Sigmoid colon (tissue), 7 donors: ENCODE data around the gene MAP3K20. TPM values are rescaled to one million over a fixed set of nuclear protein-coding genes. Genes with fewer than 3 reads are reported as not detected.

Source experiments
- DNase-seq: peaks from one replicate; pipeline ENCODE4 v3.0.0-alpha.2; 2019
- H3K27ac ChIP-seq, 4 donors: fragments of 200-600 bp; sonication (generic); one replicate each; pipeline ENCODE4 v1.5.1; 2016 to 2019; ENCODE audit warnings: mild to moderate bottlenecking in 1 of 4
- H3K27me3 ChIP-seq, 3 donors: fragments of 200-600 bp; sonication (generic); one replicate each; pipeline ENCODE4 v1.5.1; 2019; ENCODE audit warnings: mild to moderate bottlenecking in 1 of 3
- H3K36me3 ChIP-seq, 4 donors: fragments of 200-600 bp; sonication (generic); one replicate each; pipeline ENCODE4 v1.5.1; 2016 to 2019
- H3K4me1 ChIP-seq, 4 donors: fragments of 200-600 bp; sonication (generic); one replicate each; pipeline ENCODE4 v1.5.1; 2017 to 2019
- H3K4me3 ChIP-seq, 4 donors: fragments of 200-600 bp; sonication (generic); one replicate each; pipeline ENCODE4 v1.5.1; 2017 to 2019; ENCODE audit warnings: mild to moderate bottlenecking in 2 of 4, moderate library complexity in 1 of 4
- H3K9me3 ChIP-seq, 4 donors: fragments of 200-600 bp in 3 of 4; sonication (generic) in 3 of 4; one replicate each; pipeline versions ENCODE4 v1.5.1 to v1.6.1; 2013 to 2019
- EP300 ChIP-seq, 4 donors: sonication (generic); formaldehyde crosslinking; IDR thresholded peaks; one replicate each; pipeline ENCODE4 v1.6.1; 2017; ENCODE audit warnings: antibody characterized with exemption in 4 of 4
- POLR2A ChIP-seq, 2 donors: fragments of 450-650 bp; IDR thresholded peaks; one replicate each; pipeline ENCODE4 v1.6.1; 2016; ENCODE audit warnings: antibody characterized with exemption in 2 of 2, mild to moderate bottlenecking in 2 of 2, moderate library complexity in 2 of 2
- POLR2AphosphoS5 ChIP-seq, 4 donors: sonication (generic); formaldehyde crosslinking; IDR thresholded peaks; one replicate each; pipeline ENCODE4 v1.6.1; 2017; ENCODE audit warnings: antibody characterized with exemption in 4 of 4
- WGBS, 2 donors: extraction: QIAGEN DNeasy Blood & Tissue Kit; methylation state at CpG; one replicate each; pipeline ENCODE4 v1.1.7; 2013; 5-methylcytosine and 5-hydroxymethylcytosine counted together
- intact Hi-C: fragments of 100-400 bp; cut with DNase I; formaldehyde crosslinking; loops from one replicate; pipeline ENCODE4 v1.15.1; 2023
- polyA plus RNA-seq, 3 donors: library from polyadenylated mRNA; stranded (reverse); fragments of 200-250 nt; gene quantifications; one replicate each; pipeline ENCODE4 v1.2.3, GENCODE V29; 2013
- total RNA-seq, 4 donors: library from RNA; depleted of rRNA; stranded (reverse); fragments of >200 nt; gene quantifications; one replicate each; pipeline ENCODE4 v1.1.0, GENCODE V29; 2016
- TF ChIP-seq, protein P1 (sequence below), 4 experiments: fragments of 450-650 bp in 3 of 4; fragments of 200-600 bp in 1 of 4; IDR thresholded peaks; one replicate each; pipeline ENCODE4 v1.5.1; 2016 to 2019; ENCODE audit warnings: antibody characterized with exemption in 4 of 4, mild to moderate bottlenecking in 3 of 4, moderate library complexity in 2 of 4
- donor health status: healthy with polysubstance abuse.
- donor health status: Bipolar disorder and iron deficiency.
- donor health status: healthy.

The MAP3K20 gene
- total and polyA plus RNA-seq, 7 donors = 6.2 to 255 (median 189) TPM

DNA sequence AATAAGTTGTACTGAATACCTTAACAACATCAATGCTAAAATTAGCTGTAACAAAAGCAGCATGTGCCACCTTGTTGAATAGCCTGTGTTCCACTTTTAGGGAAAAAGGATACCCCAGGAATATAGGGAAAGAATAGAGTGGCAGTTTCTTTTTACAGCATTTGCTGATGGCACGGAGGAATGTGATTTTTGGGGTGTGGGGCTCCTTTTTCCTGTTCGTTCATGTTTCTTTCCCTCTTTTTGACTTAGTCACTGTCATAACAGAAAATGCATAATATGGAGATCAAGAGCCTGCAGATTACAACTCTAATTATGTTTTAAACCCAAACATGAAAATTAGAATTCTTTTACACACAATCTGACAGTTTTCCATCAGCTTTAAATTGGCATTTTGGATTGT is 60.4 kb downstream of the MAP3K20 start:
- Histone ChIP-seq H3K36me3 (peaks cover 0 to 4% (median 0%) of the 10 kb centered on the region in 4 donors), H3K9me3 (no peaks in the 10 kb centered on the region), H3K27ac (no peak overlapping the region), H3K4me3 (no peak overlapping the region), H3K27me3 (no peaks in the 10 kb centered on the region), H3K4me1 (peaks cover 0 to 59% (median 33%) of the 10 kb centered on the region in 4 donors)
- no peak for TF ChIP-seq POLR2A (IDR thresholded peaks at IDR 0.05)
- TF ChIP-seq, protein P1, sequence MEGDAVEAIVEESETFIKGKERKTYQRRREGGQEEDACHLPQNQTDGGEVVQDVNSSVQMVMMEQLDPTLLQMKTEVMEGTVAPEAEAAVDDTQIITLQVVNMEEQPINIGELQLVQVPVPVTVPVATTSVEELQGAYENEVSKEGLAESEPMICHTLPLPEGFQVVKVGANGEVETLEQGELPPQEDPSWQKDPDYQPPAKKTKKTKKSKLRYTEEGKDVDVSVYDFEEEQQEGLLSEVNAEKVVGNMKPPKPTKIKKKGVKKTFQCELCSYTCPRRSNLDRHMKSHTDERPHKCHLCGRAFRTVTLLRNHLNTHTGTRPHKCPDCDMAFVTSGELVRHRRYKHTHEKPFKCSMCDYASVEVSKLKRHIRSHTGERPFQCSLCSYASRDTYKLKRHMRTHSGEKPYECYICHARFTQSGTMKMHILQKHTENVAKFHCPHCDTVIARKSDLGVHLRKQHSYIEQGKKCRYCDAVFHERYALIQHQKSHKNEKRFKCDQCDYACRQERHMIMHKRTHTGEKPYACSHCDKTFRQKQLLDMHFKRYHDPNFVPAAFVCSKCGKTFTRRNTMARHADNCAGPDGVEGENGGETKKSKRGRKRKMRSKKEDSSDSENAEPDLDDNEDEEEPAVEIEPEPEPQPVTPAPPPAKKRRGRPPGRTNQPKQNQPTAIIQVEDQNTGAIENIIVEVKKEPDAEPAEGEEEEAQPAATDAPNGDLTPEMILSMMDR (IDR thresholded peaks at IDR 0.05) = no peak
- no peak for TF ChIP-seq POLR2AphosphoS5 (IDR thresholded peaks at IDR 0.05)
- TF ChIP-seq EP300 (IDR thresholded peaks at IDR 0.05) = no peak
- 69 to 88% methylated on average over 2 of the region's 2 CpGs for whole genome bisulfite sequencing, 2 donors
- intact Hi-C loops = no loop called here
- no peak for DNase-seq

DNA sequence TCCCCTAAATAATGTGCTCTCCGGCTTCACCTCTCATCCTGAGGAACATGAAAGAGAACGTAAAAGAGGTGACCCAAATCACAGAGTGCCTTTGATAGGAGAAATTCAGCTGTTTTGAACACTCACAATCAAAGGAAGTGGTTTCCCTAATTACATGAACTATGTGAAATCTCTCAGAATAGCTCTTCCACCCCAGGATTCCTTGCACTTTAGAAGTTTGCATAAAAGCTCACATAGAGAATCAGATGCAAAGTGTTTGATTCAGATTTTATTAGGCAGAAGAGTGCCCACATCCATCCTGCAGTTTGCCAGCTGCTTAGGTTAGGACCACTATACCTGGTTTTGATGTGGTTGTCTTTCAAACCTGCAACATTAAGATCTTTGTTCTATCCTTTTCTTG is 61.0 kb downstream of the MAP3K20 start:
- Histone ChIP-seq H3K27ac (no peak overlapping the region), H3K27me3 (no peaks in the 10 kb centered on the region), H3K36me3 (peaks cover 0 to 4% (median 0%) of the 10 kb centered on the region in 4 donors), H3K9me3 (no peaks in the 10 kb centered on the region), H3K4me1 (peaks cover 0 to 54% (median 29%) of the 10 kb centered on the region in 4 donors), H3K4me3 (no peak overlapping the region)
- DNase-seq = no peak
- intact Hi-C loops = no loop called here
- 60 to 88% methylated on average over 2 of the region's 2 CpGs for WGBS, 2 donors
- TF ChIP-seq POLR2AphosphoS5 (IDR thresholded peaks at IDR 0.05) (no peak), EP300 (IDR thresholded peaks at IDR 0.05) (no peak), POLR2A (IDR thresholded peaks at IDR 0.05) (no peak)
- TF ChIP-seq, protein P1 (IDR thresholded peaks at IDR 0.05) = no peak

DNA sequence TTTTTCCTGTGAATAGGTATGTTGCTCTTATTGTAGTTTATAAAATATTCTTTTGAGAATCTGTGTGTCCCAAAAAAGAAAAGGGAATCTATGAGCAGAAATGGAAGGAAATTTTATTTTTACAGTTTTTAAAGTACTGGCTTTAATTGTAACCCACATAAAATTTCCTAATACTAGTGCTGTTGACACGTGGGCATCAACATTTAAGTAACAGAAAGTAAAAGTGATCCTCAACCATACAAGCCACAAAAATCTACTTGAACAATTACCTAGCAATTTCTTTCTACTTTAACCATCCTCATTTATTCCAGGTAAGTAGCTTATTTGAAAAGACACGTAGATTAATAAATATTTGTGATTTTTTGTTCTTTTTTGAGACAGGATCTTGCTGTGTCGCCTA is 62.0 kb downstream of the MAP3K20 start:
- H3K36me3 ChIP-seq = peaks cover 0 to 4% (median 0%) of the 10 kb centered on the region in 4 donors
- 82 to 84% methylated on average over 3 of the region's 3 CpGs for WGBS, 2 donors
- no peaks in the 10 kb centered on the region for H3K27me3 ChIP-seq
- no peak overlapping the region for H3K4me3 ChIP-seq
- H3K27ac ChIP-seq = no peak overlapping the region
- no peaks in the 10 kb centered on the region for H3K9me3 ChIP-seq
- intact Hi-C loops = no loop called here
- no peak for DNase-seq
- H3K4me1 ChIP-seq = peaks cover 0 to 44% (median 25%) of the 10 kb centered on the region in 4 donors
- no peak for TF ChIP-seq EP300 (IDR thresholded peaks at IDR 0.05)
- TF ChIP-seq POLR2A (IDR thresholded peaks at IDR 0.05) = no peak
- TF ChIP-seq POLR2AphosphoS5 (IDR thresholded peaks at IDR 0.05) = no peak
- TF ChIP-seq, protein P1 (IDR thresholded peaks at IDR 0.05) = no peak

- Histone ChIP-seq H3K9me3 (no peaks in the 10 kb centered on the region), H3K27ac (no peak overlapping the region), H3K27me3 (no peaks in the 10 kb centered on the region), H3K36me3 (peaks cover 0 to 4% (median 0%) of the 10 kb centered on the region in 4 donors), H3K4me1 (peaks cover 0 to 35% (median 22%) of the 10 kb centered on the region in 4 donors), H3K4me3 (no peak overlapping the region)
- WGBS, 2 donors = 95 to 97% methylated on average over 3 of the region's 3 CpGs
- no peak for DNase-seq
- TF ChIP-seq, protein P1 (IDR thresholded peaks at IDR 0.05) = no peak
- TF ChIP-seq POLR2AphosphoS5 (IDR thresholded peaks at IDR 0.05) = no peak
- no peak for TF ChIP-seq POLR2A (IDR thresholded peaks at IDR 0.05)
- TF ChIP-seq EP300 (IDR thresholded peaks at IDR 0.05) = no peak
- intact Hi-C loops = no loop called here
These were observed 63.3 kb downstream of the MAP3K20 start for GRCh38 chr2:173138962-173139361.

- TF ChIP-seq POLR2A (IDR thresholded peaks at IDR 0.05) (no peak), EP300 (IDR thresholded peaks at IDR 0.05) (no peak), POLR2AphosphoS5 (IDR thresholded peaks at IDR 0.05) (no peak)
- TF ChIP-seq, protein P1 (IDR thresholded peaks at IDR 0.05) = no peak
- Histone ChIP-seq H3K27me3 (no peaks in the 10 kb centered on the region), H3K4me3 (no peak overlapping the region), H3K27ac (no peak overlapping the region), H3K4me1 (peaks cover 0 to 23% (median 14%) of the 10 kb centered on the region in 4 donors), H3K36me3 (peaks cover 0 to 4% (median 0%) of the 10 kb centered on the region in 4 donors), H3K9me3 (no peaks in the 10 kb centered on the region)
- intact Hi-C loops = no loop called here
- no peak for DNase-seq
These were observed 66.0 kb downstream of the MAP3K20 start for GRCh38 chr2:173141666-173142065.
